Stimulated activated CD4-positive, alpha-beta T cell treated with anti-CD3 and anti-CD28 coated beads, TNF-alpha, amount 100 ng/mL, for 24 hours (primary cell): ENCODE measurements around the gene MRPS27.

Experiments used
- DNase-seq, 3 experiments: peaks; one replicate each; pipeline ENCODE4 v3.0.0-alpha.2; 2020; ENCODE audit warnings: low read depth in 3 of 3

Gene MRPS27

DNA sequence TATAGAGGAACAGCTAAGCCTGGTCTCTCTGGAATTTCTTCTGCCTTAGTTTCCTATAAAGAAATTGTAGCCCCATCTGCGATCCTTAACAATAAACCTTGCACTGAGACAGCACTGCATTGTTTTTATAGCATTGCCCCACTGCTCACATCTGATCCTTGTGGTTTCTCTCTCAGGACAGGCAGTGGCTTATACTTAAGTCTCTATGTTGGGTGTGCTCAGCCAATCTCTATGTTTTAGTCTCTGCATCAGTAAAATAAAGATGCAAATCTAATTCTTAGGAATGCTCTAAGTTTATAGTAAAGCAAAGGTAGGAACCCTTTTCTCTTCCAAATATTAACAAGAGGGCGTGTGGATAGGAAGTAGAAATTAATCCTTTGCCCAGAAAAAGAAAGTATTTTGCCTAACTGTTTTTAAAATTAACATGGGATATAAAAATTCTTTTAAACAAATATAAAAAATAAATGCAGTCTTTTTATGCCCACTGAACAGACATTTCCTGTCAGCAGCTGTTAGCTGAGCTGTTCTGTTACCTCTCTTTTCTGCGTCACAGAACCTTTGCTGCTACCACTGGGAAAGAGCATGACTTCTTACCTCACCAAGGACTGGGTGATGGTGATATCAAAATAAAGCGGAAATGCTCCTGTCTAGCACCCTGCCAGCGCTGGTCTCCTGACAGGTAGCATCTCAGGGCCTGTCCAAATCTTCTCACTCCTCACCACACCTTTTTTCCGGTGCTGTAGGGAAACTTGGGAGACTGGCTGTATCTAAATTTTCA, 29.5 kb downstream of the MRPS27 start:
- DNase-seq: no peak

DNA sequence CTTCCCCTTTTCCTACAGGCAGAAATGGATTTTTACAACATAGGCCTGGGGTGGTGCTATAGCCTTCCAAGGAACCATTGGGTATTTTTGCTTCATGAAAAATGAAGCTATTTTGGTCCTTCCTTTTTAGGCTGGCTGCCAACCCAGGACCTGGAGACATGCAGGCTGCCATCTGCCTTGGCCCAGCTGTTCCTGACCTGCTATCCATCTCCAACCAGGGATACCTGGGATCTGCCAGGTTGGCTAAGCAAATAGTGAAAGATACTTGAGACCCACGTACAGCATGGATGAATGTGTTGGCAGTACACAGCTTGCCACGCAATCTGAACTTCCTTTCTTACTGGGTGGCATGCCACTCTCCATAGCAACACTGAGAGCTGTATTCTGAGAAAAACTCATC, 31.1 kb downstream of the MRPS27 start:
- DNase-seq: no peak

DNA sequence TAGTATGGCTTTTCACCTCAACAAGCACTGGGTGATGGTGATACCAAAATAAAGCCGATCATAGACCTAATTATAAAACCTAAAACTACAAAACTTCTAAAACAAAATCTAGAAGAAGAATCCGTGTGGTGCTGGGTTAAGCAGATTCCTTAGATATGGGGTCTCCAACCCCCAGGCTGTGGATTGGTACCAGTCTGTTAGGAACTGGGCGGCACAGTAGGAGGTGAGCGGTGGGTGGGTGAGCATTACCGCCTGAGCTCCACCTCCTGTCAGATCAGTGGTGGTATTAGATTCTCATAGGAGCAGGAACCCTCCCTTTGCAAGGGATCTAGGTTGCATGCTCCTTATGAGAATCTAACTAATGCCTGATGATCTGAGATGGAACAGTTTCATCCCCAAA, 33.2 kb downstream of the MRPS27 start:
- DNase-seq: no peak

DNA sequence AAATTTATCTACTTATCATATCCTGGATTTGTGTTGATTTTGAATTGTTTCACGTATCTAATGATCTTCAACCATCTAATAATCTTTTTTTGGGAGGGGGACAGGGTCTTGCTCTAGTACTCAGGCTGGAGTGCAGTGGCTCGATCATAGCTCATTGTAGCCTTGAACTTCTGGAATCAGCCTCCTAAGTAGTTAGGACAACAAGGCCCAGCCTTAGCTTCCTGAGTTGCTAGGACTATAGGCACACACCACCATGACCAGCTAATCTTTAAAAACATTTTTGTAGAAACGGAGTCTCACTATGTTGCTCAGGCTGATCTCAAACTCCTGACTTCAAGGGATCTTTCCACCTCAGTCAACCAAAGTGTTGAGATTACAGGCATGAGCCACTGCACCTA, 34.6 kb downstream of the MRPS27 start:
- DNase-seq: no peak

DNA sequence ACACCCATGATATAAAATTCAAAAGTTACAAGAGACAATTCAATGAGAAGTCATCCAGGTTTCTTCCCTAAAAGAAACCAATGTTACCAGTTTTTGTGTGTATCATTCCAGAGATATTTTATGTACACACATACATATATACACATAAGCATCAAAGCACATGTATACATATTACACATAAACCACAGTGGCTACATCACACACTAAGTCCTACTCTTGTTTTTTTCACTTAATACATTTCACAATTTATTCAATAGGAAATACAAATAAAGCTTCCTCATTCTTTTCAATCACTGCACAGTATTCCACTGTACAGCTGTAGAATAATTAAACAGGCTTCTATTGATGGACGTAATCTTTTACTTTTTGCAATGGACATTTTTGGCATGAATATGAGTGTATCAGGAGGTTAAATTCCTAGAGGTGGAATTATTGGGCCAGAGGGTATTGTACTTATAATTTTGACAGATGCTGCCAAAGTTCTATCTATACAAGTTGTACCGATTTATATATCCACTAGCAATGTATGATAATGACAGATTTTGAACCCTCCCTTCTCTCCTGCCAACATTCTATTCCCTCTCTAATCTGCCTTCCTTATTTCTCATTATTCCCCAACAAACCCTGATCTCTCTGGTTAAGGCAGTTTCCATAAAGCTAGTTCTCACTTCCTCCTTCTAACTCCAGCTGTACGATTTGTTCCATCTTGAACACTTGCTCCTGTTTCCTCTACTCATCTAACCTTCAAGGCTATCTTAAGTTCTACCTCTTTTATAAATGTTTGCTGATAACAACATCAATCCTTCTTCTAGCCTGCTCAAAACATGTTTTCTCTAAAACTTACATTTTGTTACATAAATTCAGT, 35.2 kb downstream of the MRPS27 start:
- DNase-seq: no peak

DNA sequence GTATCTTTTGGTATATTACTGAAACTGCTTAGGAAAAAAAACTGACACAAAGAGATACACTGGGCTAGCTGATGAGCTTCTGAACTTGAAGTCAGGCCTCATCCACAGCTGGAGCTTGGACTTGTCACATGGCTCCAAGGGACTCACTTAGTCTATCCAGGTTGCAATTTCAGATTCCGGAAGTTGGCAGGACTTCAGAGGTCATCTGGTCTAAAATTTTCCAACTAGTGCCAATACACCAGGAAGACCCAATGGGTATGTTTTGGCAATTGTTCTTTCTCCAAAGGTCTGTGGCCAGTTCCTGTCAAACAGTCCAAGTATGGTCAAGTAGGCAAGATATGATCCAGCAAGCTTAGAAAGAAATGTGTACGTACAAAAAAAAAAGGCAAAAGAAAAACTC, 36.7 kb downstream of the MRPS27 start:
- no peak for DNase-seq

DNA sequence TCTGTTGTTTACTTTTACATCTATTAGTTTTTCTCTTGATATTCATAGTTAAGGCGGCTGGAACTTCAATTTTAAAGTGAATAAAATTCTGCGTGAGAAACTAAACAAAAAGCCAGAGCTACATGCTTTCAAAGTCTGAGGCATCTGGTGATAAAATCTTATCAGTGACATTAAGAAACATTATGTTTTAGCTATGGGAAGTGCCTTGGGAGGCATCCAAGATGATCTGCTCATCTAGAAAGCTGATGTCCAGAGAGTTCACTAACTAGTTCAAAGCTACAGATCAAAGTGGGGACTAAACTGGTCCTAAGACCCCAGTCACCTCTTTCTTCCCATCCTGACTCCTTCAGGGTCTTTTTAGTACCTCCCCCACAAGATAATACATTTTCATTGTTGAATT, 37.2 kb downstream of the MRPS27 start:
- no peak for DNase-seq

DNA sequence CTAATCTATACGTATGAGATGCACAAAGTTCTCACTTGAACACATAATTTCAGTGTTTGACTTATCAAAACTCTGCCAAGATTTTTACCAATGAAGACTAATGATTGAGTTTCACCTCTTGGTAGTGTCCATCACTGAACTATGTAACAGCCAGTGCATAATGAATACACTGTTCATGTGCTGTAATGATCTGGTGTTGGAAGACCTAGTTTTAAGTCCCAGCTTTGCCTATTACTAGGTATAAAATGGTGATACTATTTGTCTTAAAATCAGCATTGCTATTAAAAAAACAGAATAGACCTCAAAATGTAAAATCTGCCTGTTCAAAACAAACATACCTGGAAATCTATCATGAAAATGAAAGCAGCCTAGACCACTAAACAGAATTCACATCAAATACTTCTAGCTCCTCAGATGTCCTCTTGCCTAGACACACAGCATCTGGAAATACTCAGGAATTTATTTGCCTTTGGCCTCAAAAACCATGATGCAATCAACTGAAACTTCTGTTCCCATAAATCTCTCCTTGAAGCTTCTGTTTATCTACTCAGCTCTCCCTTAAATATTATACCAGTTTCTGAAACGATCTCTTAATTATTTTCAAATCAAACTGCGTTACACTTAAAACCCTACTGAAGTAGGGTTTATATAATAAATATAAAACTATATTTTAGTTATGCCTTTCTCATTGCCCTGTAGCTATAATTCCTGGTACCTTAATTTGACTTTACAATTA, 38.1 kb downstream of the MRPS27 start:
- no peak for DNase-seq

DNA sequence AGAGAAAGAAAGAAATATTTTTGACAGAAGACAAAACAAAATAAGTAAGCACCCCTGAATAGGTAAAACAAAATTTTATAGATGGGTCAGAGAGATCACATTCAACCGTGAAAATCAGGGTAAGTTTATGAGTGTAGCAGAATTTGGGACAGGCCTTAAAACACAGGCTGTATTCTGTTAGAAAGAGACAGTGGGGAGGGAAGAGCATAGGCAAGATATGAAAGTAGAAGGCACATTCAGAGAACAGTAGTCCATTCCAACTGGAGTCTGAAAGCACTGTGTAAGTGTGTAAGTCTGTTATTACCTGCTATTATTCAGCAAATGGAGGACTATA, 38.6 kb downstream of the MRPS27 start:
- no peak for DNase-seq

DNA sequence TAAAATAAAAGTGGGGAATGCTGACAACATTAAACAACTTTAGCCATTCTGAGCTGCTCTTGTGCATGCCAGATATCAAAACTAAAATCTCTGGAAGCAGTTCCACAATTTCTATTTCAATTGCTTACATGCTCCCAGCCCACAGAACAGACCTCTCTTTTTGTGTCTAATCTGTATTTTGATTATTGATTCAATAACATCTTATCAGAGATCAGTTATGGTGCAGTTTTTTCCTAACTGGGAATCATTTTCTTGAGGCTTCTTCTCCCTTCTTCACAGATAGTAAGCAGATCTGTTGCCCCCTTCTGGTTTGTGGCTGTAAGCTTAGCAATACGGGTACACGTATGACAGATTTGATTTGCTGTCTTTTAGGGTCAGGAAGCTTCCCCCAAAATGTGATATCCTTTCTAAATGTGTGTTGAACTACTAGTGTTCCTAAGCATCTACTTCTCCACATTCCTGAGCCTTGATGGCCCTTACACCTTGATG, 39.4 kb downstream of the MRPS27 start:
- no peak for DNase-seq

DNA sequence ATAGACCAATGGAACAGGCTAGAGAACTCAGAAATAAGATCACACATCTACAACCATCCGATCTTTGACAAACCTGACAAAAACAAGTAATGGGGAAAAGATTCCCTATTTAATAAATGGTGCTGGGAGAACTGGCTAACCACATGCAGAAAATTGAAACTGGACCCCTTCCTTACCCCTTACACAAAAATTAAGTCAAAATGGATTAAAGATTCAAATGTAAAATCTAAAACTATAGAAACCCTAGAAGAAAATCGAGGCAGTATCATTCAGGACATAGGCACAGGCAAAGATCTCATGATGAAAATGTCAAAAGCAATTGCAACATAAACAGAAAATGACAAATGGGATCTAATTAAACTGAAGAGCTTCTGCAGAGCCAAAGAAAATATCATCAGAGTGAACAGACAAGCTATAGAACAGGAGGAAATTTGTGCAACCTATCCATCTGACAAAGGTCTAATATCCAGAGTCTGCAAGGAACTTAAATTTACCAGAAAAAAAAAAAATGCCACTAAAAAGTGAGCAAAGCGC, 43.8 kb downstream of the MRPS27 start:
- no peak for DNase-seq

DNA sequence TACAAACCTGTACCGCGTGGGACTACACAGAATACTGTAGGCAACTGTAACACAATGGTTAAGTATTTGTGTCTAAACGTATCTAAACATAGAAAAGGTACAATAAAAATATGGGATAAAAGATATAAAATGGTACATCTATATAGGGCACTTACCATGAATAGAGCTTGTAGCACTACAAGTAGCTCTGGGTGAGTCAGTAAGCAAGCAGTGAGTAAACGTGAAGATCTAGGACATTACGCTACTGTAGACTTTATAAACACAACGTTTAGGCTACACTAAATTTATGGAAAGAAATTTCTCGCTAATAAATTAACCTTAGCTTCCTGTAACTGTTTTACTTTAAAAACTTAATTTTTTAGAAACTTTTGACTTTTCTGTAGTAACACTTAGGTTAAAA, 46.5 kb downstream of the MRPS27 start:
- DNase-seq: no peak

DNA sequence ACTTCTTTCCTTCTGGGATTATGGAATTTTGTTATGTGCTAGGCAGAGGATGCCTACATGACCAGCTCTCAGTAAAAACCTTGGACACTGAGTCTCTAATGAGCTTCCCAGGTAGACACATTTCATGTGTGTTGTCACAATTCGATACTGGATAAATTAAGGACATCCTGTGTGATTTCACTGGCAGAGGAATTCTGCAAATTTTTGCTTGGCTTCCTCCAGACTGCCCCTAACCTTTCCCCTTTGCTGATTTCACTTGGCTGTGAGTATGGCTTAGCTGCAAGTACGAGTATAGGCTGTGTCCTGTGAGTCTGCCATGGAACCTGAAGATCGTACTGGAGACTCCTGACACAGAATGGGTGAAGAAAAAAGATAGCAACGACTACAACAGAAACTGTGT, 47.6 kb downstream of the MRPS27 start:
- no peak for DNase-seq

DNA sequence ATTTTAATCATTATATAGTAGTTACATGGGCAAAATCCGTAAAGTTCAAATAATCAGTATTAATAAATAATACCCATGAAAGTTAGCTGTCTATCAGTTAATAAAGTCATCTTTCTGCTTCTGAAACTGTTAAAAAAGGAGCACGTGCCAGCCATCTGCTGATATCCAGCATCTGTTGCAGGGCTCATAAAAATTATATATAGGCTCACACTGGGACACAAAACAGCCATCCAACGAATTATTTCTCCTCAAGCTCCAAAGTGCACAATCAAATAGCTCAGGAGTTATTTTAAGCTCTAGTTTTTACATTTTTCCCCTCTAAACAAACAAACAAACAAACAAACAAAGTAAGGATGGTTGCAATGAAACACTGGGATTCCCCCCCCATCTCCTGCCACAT, 48.3 kb downstream of the MRPS27 start:
- DNase-seq: no peak

DNA sequence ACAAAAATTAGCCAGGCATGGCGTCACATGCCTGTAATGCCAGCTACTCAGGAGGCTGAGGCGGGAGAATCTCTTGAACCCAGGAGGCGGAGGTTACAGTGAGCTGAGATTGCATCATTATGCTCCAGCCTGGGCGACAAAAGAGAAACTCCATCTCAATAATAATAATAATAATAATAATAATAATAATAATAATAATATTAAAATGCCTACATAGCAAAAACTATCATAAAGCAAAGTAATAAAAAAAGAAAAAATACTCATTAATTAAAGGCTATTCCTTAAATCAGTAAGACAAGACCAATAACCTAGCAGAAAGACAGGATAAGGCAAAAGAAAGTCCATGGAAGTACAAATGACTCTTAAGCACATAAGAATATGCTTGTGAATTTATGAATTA, 50.0 kb downstream of the MRPS27 start:
- no peak for DNase-seq

DNA sequence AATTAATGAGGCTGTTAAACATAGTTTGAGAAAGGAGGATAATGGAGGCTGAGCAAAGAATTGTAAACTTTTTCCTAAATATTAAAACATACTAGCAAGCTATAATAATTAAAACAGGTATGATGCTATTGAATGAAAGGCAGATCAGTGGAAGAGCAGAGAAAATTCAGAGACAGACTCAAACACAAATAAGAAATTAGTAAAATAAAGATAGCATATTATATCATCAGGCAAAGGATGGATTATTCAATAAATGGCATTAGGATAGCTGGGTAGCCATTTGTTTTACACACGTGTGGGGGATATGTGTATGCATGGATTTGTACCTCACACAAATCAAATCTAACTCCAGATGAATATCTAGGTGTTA, 50.6 kb downstream of the MRPS27 start:
- no peak for DNase-seq

DNA sequence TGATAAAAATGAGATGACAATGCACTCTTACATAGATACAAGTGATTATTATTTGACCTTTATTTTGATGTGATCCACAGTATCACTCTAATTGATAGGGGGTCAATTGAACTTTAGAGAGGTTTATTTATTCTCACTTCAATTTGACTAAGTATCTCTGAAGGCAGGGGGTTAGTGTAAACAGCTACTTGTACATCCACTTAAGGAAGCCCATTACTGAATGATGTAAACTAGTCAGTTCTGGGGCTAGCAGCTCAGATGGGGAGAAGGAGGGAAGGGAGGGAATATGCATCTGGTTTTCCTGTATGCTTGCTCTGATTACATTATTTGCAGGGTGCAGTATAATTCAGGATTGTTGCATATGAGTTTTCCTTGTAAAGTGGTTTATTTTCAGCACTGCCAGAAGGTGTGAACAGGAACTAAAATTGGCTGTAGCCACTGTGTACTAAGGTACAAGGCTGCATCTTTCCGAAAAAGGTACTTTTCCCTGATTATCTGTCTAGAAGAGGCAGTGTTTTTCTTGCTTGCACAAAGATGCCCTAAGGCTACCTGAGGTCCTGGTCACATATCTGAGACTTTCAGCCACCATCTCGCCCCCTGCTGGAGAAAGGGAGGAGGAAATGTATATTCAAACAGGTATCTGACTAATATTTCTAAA, 51.2 kb downstream of the MRPS27 start:
- DNase-seq: peak; percentile 2 to 29 (median 25)

DNA sequence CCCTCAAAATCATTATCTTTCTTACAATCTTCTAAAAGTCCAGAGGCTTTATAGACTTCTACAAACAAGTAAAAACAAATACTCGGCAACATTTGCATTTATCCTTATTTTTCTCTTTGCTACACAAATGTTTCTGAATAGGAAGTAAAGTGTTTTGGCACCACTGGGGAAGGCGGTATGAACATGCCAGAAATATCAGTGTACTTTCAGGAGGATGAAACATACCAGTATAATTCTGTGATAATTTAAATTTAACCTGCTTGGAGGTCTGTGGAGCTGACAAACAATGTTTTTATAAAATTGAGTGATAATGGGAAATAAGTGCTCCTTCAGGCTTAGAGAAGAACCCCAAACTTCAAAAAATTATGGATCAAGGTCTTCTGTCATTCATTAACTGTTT, 51.8 kb downstream of the MRPS27 start:
- DNase-seq: no peak

DNA sequence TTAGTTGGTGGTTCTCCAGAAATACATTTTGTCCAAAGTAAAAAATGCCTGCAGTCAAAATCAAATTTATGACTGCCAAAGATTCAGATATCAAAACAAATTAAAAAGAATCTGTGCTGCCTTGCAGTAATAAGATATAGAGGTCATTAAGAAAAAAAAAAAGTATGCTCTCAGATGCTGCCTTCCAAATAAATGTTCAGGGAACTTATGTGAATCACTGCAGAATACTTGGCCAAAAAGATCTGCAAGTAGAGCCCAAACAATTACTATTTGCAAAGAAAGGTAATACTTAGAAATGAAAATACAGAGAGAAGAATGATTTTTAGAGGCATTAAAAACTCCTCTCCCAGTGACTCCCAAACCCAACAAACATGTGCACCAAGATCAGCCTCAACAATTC, 52.4 kb downstream of the MRPS27 start:
- no peak for DNase-seq

DNA sequence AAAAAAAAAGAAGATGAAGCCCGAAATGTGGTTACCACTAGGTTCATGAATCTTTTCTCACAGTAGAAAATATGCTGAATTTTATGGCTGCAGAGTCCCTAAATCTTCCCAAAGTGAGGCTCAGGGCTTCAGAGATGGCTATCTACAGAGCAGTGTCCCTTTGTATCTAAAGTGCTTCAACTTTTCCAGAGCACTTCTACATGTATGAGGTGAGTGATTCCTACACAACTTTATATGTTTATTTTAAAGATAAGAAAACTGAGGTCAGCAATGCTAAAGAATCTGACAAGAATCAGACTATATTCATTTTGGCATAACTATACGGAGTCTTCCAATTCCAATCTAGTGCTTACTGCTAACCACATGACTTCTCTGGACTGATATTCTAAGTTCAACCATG, 53.2 kb downstream of the MRPS27 start:
- no peak for DNase-seq

DNA sequence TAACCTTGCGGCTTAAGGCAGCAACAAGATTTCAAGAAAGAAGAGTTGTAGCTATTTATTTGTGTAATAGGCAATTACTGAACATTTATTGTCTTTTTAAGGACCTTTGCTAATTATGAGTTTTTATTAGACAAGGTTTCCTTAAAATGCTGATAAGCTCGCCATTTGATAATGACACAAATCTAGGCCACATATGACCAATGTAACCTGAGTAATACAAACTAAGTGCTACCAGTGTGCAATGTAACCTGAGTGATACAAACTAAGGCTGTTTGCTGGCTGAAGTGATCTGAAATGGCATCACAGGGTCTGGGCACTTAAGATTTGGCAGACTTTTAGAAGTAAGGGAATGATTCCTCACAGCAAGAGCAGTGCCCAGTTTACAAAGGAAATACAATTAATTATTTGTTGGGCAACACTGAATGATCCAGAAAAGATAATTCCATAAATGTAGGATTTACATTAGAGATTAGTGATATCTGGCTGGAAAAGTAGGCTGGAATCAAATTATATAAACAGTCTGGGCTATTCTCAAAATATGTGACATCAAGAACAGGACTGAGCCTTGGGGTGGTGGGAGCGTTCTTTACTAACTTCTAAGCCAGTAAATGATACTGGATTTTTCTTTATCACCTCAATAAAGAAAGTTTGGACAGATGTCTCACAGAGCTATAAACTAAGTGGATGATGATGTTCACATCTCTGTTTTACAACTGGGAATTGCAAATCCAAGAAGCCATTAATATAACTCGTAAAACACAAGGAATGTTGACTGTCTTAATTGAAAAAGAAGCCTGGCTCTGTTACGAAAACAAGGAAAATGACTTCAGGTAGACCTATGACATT, 54.8 kb downstream of the MRPS27 start:
- DNase-seq: no peak
